ENCODE measurements around the gene PRR5L.
"Not testable (repeated sequence)": the region's sequence is repeated elsewhere in the genome, so short reads cannot be mapped to it uniquely, and the experiment has no call there.

The PRR5L gene

GRCh38 chr11:36462321-36462720 is 166.2 kb downstream of the PRR5L start:
- no peak for DNase-seq (ENCODE audit: low spot score)

DNA sequence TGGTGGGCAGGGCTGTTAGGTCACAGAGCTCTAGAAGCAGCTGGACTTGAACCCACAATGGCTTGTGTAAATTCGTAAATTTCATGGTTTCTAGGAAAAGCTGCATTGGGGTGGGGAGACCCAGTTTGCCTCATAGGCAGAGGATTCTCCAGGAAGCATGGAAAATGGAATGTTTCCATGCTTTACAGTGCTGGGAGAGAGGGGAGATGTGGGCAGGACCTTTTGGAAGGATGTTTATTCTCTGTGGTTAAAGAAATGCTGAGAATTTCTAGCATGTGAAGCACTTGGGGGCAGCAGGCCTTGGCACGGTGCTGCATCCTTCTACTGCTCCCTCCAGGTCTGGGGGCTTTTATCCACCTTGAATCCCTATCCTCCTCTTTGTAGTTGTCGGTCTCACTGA is 167.7 kb downstream of the PRR5L start:
- peak; percentile 49 for DNase-seq (ENCODE audit: low spot score)

DNA sequence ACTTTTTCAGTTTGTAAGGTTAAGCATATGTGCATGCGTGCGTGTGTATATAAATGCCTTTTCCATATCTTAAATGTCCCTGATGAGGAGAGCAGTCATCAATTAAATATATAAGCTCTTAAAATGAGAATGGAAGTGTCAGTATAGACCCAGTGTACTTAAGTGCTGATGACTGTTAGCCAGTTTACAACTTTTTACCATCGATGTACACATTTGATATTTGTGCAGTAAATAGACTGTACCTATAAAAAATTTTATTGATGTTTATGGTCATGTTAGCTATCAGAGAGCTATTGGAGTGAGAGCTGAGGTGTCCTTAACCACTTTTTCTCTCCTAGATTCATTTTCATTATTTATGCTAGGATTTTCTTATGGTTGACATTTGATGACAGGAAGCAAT is 168.6 kb downstream of the PRR5L start:
- no peak for DNase-seq (ENCODE audit: low spot score)

- no peak for DNase-seq (ENCODE audit: low spot score)
These were observed 169.5 kb downstream of the PRR5L start for GRCh38 chr11:36465449-36466163.

DNA sequence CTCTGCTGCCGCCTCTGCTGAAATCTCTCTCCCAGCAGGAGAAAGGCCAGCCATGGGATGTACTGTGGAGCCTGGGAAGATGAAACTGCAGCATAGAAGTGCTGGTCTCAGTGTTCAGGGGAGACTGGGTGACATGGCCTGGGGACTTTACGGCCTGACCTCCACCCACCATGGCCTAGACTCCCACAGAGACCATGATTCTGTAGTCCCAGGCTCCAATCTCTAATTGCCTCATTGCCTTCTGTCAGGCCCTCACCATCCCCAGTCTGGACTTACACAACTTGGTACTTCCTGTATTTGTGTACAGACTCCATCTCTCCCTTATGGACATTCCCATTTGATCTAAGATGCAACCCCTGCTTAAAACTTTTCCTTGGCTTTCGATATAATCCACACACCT is 170.9 kb downstream of the PRR5L start:
- no peak for DNase-seq (ENCODE audit: low spot score)

DNA sequence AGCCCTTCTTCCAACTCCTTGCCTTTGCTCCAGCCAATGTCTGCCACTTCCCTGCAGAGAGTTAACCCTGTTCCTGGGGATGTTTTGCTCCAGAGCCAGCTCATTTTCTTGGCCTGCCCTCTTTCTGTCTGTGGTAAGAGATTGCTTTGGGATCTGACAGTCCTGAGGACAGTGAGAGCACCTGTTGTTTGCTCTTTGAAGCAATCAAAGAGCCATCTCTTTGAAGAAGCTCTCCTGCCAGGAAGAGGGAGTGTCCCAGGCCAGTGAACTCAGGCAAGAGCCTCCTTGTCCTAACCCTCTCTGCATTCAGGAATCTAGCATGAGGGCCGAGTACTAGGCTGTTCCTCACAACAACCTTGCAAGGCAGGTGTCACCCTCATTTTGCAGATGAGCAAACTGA is 171.8 kb downstream of the PRR5L start:
- DNase-seq (ENCODE audit: low spot score): no peak

GRCh38 chr11:36469063-36469462 is 173.0 kb downstream of the PRR5L start:
- no peak for DNase-seq (ENCODE audit: low spot score)

- DNase-seq (ENCODE audit: low spot score): no peak
These were observed 174.1 kb downstream of the PRR5L start for GRCh38 chr11:36469881-36470802.

- DNase-seq (ENCODE audit: low spot score): no peak
These were observed 175.5 kb downstream of the PRR5L start for GRCh38 chr11:36471577-36471976.

DNA sequence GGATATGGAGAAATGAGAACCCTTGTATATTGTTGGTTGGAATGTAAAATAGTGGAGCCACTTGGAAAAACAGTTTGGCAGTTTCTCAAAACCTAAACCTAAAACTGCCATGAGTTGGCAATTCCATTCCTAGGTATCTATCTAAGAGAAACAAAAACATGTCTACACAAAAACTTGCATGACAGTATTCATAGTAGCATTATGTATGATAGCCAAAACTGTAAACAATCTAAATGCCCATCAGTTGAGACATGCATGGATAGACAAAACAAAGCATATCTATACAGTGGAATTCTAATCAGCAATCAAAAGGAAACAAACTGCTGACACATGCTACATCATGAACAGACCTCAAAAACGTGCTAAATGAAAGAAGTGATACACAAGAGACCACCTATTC is 179.1 kb downstream of the PRR5L start:
- DNase-seq (ENCODE audit: low spot score): no peak

- DNase-seq (ENCODE audit: low spot score): peak; percentile 36
These were observed 182.7 kb downstream of the PRR5L start for GRCh38 chr11:36478700-36479329.

DNA sequence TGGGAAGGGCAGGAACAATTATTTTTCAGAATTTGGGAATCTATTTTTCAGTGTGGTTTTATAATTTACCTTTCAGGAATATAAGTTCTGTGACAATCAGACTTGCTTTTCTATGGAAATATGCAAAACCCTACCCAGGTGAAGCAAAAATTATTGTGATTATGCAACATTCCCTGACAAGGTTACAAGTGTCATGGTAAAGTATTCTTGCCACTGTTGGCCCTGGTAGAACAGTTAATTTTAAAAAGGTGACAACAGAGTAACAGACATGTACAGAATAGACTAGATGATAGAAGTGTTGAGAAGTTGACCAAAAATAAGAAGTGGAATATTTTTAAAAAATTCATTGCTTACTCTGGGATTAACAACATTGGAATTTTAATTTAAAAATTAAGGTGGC is 184.7 kb downstream of the PRR5L start:
- no peak for DNase-seq (ENCODE audit: low spot score)

GRCh38 chr11:36483042-36483441 is 187.0 kb downstream of the PRR5L start:
- not testable (repeated sequence) for DNase-seq (ENCODE audit: low spot score)

- no peak for DNase-seq (ENCODE audit: low spot score)
These were observed 189.4 kb downstream of the PRR5L start for GRCh38 chr11:36485298-36486002.

DNA sequence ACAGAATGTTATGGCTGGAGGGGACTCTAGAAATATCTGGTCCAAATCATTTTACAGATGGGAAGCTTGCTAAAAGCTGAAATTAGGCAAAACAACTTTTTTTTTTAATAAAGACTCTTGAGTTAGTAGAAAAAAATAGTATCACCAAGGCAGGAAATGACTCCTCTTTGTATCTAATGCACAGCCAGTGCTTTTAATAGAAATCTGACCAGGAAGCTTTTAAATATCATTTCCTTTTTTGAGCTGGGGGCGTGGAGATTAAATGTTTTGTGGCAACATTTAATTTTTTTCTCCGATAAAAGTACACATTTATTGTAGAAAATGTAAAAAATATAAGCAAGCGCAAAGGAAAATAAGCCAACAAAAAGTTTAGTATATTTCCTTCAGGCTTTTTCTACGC is 191.5 kb downstream of the PRR5L start:
- no peak for DNase-seq (ENCODE audit: low spot score)

DNA sequence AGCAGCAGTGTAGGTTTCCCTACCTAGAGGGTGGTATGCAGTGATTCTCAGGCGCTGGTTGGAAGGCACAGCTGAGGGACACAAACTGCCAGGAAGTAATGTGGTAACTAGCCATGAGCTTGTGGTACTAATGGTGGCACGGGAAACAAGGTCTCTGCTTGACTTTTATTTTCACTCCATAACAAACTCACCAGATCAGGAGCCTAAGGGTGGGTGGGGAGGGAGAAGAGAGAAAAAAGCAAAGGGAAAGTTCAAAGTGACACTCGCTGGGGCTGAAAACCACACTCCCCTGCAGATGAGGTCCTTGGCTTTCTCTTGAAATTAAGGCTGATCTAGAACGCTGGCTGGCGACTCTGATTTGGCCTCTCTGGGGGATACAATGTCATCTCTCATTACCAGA is 192.0 kb downstream of the PRR5L start:
- DNase-seq (ENCODE audit: low spot score): no peak

DNA sequence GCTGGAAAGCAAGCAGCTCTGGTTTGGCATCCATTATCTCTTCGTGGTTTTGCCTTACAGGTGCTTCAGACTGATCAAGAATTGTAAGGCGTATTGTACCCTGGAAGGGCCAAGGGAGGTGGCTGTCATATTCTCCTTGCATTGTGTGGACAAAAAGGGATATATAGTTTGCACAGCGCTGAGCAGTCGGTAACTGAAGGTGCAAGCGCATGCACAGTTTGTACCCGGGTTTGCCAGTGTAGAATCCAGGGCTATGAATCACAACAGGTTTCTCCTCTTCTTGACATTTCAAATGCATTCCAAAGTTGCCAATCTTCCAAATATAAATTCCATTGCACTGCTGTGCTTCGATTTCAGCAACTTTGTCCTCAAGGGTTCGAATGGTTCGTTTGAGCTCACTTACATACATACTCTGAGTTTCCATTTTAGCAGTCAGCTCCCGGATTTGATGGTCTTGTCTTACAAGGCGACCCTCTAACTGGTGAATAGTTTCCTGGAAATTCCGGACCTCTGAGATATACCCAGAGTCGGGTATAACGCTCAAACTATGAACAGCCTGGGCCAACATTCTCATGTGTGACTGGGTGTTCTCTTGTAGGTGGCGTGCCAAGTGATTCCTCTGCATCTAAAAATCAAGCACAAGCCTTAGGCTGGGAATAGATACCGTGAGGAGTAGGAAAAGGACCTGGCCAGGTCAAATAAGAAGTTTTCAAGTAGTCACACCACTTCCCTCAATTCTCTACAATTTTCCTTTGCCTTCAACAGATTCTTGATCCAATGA is 194.1 kb downstream of the PRR5L start:
- DNase-seq (ENCODE audit: low spot score): no peak

DNA sequence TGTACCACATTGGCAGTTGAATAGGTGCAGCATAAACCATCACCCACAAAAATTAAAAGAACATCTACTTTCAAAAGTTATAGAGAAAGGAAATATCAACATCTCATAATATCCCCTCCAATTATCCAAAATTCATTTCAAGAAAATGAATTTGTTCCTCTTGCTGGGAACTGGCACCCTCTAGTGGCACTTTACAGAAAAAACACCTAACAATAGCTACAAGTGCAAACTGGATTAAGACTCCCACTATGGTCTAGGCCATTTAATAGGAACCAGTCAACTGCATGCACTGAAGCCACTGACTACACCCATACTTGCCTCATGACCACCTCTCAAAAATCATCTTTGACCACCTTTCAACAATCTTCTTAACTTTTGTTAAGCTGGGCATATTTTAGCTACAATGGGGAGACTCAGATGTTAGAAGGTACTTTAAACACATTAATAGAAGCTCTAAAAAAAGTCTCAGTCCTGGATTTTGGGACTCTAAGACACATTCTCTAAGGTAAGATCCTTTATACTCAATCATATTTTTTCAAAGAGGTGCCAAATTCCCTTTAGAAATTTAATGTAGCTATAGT is 196.7 kb downstream of the PRR5L start:
- peak; percentile 27 for DNase-seq (ENCODE audit: low spot score)

GRCh38 chr11:36493332-36493731 is 197.2 kb downstream of the PRR5L start:
- no peak for DNase-seq (ENCODE audit: low spot score)

GRCh38 chr11:36498721-36499120 is 202.6 kb downstream of the PRR5L start:
- DNase-seq (ENCODE audit: low spot score): no peak

- DNase-seq (ENCODE audit: low spot score): no peak
These were observed 203.2 kb downstream of the PRR5L start for GRCh38 chr11:36499315-36499714.
